CD4-positive, alpha-beta T cell treated with Interleukin-4 for 1 hour (primary cell): ENCODE measurements around the gene SLC37A3.

Experiments
- DNase-seq, 2 donors: peaks; one replicate each; pipeline ENCODE4 v3.0.0-alpha.2; 2020 to 2022

The SLC37A3 gene

GRCh38 chr7:140400381-140400780 lies 2.1 kb upstream of the SLC37A3 start:
- DNase-seq: no peak

DNA sequence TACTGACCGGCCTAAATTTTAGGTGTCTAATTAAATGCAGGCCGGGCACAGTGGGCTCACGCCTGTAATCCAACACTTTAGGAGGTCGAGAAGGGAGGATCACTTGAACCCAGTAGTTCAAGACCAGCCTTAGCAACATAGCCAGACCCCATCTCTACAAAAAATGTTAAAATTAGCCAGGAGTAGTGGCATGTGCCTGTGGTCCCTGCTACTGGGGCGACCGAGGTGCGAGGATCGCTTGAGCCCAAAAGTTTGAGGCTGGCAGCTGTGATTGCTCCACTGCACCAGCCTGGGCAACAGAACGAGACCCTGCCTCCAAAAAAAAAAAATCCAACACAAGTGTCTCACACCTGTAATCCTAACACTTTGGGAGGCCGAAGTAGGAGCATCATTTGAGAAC lies 491 bp upstream of the SLC37A3 start:
- no peak for DNase-seq

DNA sequence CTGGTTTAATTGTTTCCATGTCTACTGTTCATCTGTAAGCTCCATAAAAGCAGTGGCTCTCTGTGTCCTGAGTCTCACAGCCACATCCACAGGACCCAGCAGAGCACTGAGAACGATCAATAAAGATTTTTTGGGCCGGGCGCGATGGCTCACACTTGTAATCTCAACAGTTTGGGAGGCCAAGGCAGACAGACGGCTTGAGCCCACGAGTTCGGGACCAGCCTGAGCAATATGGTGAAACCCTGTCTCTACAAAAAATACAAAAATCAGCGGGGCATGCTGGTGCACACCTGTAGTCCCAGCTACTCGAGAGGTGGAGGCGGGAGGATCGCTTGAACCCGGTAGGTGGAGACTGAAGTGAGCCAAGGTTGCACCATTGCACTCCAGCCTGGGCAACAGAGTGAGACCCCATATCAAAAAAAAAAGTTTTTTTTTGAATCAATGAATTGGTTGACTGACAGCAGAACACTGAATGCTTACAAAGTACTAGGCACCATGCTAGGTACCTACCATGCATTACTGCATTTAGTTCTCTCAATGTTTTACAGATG lies 4.5 kb downstream of the SLC37A3 start:
- no peak for DNase-seq

GRCh38 chr7:140391634-140392033 lies 6.7 kb downstream of the SLC37A3 start:
- DNase-seq: no peak

GRCh38 chr7:140390466-140391190 lies 7.7 kb downstream of the SLC37A3 start:
- peak; percentile 25 to 51 for DNase-seq

- DNase-seq: no peak
These were observed 8.3 kb downstream of the SLC37A3 start for GRCh38 chr7:140390034-140390433.

DNA sequence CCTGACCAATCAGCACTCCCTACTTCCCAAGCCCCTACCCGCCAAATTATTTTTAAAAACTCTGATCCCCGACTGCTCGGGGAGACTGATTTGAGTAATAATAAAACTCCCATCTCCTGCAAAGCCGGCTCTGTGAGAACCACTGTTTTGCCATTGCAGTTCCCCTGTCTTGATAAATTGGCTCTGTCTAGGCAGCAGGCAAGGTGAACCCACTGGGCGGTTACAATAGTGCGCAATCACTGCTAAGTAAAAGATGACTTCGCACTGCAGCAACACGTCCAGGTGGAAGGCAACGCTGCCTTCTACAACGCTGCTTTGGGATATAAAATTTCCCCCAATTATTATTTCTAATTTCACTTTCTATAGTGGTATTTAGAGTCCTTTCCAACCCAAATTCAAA lies 8.9 kb downstream of the SLC37A3 start:
- DNase-seq: no peak

- DNase-seq: no peak
These were observed 13.3 kb downstream of the SLC37A3 start for GRCh38 chr7:140384894-140385545.

- DNase-seq: no peak
These were observed 14.2 kb downstream of the SLC37A3 start for GRCh38 chr7:140383954-140384713.

DNA sequence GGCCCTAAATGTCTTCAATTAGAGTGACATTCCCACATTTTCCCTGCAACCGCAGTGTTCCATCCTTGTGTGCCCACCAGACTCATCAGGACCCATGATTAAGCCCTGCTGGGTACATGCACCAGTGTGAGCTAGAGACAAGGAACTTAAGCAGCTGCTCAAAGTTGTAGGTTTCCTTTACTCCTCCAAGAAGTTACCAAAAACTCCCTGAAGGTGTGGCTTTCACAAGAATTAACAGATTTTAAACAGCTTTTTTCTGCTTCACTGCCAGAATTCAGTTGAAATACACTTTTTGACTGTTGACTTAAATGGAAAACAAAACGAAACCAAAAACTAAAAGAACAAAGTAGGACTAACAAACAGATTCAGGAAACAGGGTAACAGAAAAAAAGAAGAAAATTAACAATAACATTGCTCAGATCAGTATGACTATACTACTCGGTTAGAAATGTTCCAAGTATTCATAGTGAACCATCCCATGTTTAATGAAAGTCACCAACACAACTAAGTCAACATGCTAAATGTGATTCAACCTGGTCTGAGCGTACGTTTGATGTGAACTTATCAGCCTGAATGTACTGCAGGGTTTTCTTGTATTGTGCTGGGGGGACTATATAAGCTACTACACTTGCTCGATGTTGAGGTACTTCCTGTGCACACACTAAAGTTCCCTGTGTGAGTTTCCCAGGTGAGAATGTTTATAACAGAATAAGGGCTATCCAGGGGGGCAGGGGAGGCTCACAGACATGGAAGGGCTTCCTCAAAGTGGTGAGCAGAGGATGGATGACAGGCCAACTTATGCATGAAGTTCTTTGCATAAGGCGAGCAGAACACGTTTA lies 22.2 kb downstream of the SLC37A3 start:
- DNase-seq: peak; percentile 26 to 82

- DNase-seq: no peak
These were observed 23.0 kb downstream of the SLC37A3 start for GRCh38 chr7:140375323-140375722.

DNA sequence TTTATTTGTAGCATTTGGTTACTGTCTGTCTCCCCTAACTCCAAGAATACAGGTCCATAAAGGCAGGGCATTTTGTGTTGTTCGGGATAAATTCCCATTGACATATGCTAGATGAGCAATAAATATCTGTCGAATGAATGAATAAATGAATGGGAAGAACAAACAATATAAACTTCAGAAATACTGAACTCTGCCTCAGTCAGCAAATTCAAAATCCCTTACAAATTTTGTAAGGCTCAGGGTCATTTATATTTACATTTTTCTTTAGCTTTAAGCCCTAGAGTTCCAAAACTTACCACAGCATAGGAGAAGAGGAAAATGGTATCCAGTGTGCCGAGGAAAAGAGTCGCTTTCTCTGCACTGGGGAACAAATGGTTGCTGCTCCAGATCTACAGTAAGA lies 29.0 kb downstream of the SLC37A3 start:
- DNase-seq: no peak

DNA sequence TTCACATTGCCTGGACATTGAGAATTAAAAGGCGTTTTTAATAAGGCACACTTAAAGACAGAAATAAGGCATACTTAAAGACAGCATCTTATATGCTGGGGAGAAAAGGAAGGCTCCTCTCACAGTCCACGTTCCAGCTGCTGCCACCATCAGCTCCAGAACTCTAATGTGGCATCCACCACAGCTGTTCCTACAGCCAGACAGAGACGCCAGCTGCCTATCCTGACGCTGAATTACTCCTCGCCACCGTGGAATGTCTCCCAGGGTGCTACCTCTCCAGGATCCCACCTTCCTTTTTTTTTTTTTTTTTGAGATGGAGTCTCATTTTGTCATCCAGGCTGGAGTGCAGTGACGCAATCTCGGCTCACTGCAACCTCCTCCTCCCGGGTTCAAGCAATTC lies 30.8 kb downstream of the SLC37A3 start:
- DNase-seq: no peak

- DNase-seq: no peak
These were observed 33.5 kb downstream of the SLC37A3 start for GRCh38 chr7:140364819-140365218.

GRCh38 chr7:140360697-140361229 lies 37.6 kb downstream of the SLC37A3 start:
- peak in 1 of 2 donors; percentile 4 for DNase-seq

DNA sequence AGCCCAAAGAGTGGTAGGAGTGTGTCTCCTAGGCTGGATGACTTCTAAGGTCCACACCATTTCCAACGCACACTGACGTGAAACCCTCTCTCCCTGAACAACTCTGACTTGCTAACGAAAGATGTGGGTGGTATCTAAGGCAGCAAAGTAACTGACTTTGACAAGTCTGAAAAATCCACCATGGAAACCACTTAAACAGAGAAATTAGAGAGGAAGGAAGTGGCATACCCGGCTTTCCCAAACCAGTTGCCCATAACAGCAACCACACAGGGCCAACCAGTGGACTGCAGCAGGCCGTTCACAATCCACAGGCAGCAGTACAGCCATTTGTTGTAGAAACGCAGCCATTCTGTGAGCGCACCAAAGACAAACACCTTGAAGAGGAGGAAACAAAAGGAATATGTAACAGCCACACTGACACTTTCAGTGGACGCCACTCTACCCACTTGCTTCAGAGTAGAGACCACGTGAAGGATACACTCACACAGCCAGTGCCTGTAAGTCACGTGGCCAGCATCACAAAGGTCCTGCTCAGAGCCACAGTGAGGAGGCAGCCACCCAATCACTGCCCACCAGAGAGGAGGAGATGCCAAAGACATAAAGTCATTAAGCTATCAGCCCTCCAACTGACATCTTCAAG lies 39.8 kb downstream of the SLC37A3 start:
- peak; percentile 24 to 52 for DNase-seq

DNA sequence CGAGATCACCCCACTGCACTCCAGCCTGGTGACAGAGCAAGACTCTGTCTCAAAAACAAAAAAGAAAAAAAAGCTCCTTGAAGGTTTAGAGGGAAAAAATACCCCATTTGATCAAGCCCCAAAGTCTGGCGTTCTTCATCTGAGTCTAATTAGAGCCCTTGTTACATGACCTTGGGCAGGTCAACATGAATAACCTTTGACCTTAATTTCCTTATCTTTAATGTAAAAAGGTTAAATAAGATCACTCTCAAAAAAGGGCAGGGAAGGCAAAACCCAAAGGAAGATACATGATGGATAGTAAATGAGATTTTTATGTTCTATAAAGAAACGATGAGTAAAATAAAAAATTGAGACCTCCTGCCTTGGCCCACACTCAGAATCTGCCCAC lies 40.3 kb downstream of the SLC37A3 start:
- no peak for DNase-seq

- DNase-seq: no peak
These were observed 48.3 kb downstream of the SLC37A3 start for GRCh38 chr7:140350056-140350455.

DNA sequence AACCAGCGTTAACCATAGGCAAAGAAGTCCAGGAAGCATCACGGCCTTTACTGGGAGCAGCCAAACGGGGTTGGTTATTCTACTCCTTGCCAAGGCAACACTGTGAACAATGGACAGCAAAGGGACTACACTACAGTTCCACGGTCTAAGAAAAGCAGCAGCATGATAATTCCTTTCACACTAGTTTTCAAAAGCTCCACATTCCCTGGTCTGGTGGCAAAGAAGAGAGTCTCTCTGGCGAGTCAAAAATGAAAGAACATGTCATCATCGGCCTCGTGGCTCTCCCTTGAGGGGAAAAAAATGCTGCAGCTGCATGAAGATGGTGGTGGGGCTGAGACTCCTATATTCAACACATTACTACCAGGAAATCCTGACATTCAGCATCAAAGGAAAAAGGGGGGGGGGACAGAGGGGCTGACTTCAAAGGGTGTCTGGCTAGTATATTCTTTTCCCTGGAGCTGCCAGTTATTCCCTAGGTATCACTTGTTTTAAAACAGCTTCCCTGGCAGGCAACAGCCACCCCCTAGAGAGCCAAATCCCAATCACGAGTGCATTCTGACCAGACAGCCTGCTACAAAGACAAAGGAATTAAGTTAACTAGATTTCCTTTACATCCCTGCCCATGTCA lies 49.1 kb downstream of the SLC37A3 start:
- no peak for DNase-seq

DNA sequence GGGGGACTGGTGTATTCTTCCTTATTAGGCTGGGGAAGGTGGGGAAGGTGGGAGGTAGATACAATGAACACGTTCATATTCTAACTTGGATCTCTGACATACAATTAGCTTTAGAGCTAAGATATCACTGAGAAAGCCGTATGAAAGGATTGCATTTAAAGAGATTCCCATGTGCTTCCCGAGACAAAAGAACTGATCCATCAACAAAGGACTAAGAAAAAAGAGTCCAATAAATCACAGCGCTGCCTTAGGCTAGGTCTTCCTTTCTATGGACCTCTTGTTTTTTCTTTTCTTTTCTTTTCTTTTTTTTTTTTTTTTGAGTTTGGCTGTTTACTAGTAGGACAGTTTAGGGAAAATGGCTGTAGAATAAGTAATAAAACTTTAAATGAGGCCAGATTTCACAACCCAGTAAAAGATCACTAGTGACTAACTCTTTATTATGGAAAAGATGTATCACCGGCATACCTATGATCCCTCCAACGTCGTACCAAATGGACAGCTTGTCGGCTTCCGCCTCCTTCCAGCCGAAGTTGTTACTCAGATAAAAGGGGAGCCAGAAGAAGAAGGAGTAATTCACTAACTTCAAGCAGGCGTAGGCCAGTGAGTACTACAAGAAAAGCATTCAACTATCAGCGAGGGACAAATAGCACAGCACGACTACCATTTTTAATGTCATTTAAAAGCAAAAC lies 50.0 kb downstream of the SLC37A3 start:
- no peak for DNase-seq

- DNase-seq: no peak
These were observed 51.1 kb downstream of the SLC37A3 start for GRCh38 chr7:140347218-140347617.
